Karpas-422 (cell line): Measurements from ENCODE around the gene S100A6. TPM values are rescaled to one million over a fixed set of nuclear protein-coding genes. Genes with fewer than 3 reads are reported as not detected.

Source experiments
- total RNA-seq: library from RNA; depleted of rRNA; stranded (reverse); fragments of >200 nt; shearing (Covaris generic); gene quantifications from 2 replicates; pipeline ENCODE4 v1.2.3, GENCODE V29; 2014; ENCODE audit warnings: low replicate concordance; rRNA removed

Gene S100A6
- total RNA-seq, 1 experiment from 2014 or later = 43.3 TPM

Other genes starting within 250 kb of the S100A6 start
- gene PGLYRP3, start 223.0 kb downstream of the S100A6 start, total RNA-seq = not detected in 2 replicates
- not detected in 2 replicates for gene PGLYRP4, start 187.2 kb downstream of the S100A6 start, total RNA-seq
- not detected in 2 replicates for gene S100A9, start 178.1 kb downstream of the S100A6 start, total RNA-seq
- gene S100A12, start 160.4 kb downstream of the S100A6 start, total RNA-seq = not detected in 2 replicates
- not detected in 2 replicates for gene S100A8, start 144.9 kb downstream of the S100A6 start, total RNA-seq
- not detected in 2 replicates for gene S100A7A, start 119.5 kb downstream of the S100A6 start, total RNA-seq
- gene S100A7, start 75.3 kb downstream of the S100A6 start, total RNA-seq = not detected in 2 replicates
- gene S100A5, start 4.9 kb upstream of the S100A6 start, total RNA-seq = not detected in 2 replicates
- 1.2 TPM in 1 of 2 replicates, not detected in the other for gene S100A4, start 9.8 kb upstream of the S100A6 start, total RNA-seq
- not detected in 2 replicates for gene S100A3, start 13.3 kb upstream of the S100A6 start, total RNA-seq
- gene S100A2, start 29.9 kb upstream of the S100A6 start, total RNA-seq = not detected in 2 replicates
- gene S100A16, start 77.1 kb upstream of the S100A6 start, total RNA-seq = not detected in 2 replicates
- gene S100A14, start 80.3 kb upstream of the S100A6 start, total RNA-seq = not detected in 2 replicates
- 13.4 and 21.5 TPM in 2 replicates for gene S100A13, start 91.5 kb upstream of the S100A6 start, total RNA-seq
- gene S100A1, start 92.4 kb upstream of the S100A6 start, total RNA-seq = 15.9 and 18.9 TPM in 2 replicates
- gene CHTOP, start 98.1 kb upstream of the S100A6 start, total RNA-seq = 62.1 and 64.6 TPM in 2 replicates
- 46.2 and 54.3 TPM in 2 replicates for gene SNAPIN, start 122.7 kb upstream of the S100A6 start, total RNA-seq
- gene ILF2, start 135.0 kb upstream of the S100A6 start, total RNA-seq = 146 and 178 TPM in 2 replicates
- gene NPR1, start 142.7 kb upstream of the S100A6 start, total RNA-seq = not detected in 2 replicates
- 36.3 and 65.4 TPM in 2 replicates for gene INTS3, start 192.1 kb upstream of the S100A6 start, total RNA-seq
- 4.4 and 18.1 TPM in 2 replicates for gene SLC27A3, start 239.4 kb upstream of the S100A6 start, total RNA-seq